ENCODE results near the gene DND1.
"Not testable (repeated sequence)": the region's sequence is repeated elsewhere in the genome, so short reads cannot be mapped to it uniquely, and the experiment has no call there.

DNA sequence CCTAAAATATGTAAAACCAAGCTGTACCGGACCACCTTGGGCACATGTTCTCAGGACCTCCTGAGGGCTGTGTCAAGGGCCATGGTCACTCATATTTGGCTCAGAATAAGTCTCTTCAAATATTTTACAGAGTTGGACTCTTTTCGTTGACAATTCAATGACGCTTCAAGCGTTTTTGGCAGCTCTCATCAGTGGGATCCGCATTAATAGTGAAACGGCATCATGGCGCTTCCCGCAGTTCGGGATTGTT lies 34.6 kb downstream of the DND1 start:
- TF ChIP-seq, protein P1, sequence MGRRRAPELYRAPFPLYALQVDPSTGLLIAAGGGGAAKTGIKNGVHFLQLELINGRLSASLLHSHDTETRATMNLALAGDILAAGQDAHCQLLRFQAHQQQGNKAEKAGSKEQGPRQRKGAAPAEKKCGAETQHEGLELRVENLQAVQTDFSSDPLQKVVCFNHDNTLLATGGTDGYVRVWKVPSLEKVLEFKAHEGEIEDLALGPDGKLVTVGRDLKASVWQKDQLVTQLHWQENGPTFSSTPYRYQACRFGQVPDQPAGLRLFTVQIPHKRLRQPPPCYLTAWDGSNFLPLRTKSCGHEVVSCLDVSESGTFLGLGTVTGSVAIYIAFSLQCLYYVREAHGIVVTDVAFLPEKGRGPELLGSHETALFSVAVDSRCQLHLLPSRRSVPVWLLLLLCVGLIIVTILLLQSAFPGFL (CRISPR knock-in tag; IDR thresholded peaks at IDR 0.05; ENCODE audit: borderline replicate concordance), result not testable (repeated sequence)
- TF ChIP-seq, protein P2, sequence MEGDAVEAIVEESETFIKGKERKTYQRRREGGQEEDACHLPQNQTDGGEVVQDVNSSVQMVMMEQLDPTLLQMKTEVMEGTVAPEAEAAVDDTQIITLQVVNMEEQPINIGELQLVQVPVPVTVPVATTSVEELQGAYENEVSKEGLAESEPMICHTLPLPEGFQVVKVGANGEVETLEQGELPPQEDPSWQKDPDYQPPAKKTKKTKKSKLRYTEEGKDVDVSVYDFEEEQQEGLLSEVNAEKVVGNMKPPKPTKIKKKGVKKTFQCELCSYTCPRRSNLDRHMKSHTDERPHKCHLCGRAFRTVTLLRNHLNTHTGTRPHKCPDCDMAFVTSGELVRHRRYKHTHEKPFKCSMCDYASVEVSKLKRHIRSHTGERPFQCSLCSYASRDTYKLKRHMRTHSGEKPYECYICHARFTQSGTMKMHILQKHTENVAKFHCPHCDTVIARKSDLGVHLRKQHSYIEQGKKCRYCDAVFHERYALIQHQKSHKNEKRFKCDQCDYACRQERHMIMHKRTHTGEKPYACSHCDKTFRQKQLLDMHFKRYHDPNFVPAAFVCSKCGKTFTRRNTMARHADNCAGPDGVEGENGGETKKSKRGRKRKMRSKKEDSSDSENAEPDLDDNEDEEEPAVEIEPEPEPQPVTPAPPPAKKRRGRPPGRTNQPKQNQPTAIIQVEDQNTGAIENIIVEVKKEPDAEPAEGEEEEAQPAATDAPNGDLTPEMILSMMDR (IDR thresholded peaks at IDR 0.05), result not testable (repeated sequence)
- TF ChIP-seq ESRRA (CRISPR knock-in tag; IDR thresholded peaks at IDR 0.05; ENCODE audit: borderline replicate concordance); TEAD4 (CRISPR knock-in tag; IDR thresholded peaks at IDR 0.05); NR2C2 (CRISPR knock-in tag; IDR thresholded peaks at IDR 0.05); ATF1 (CRISPR knock-in tag; IDR thresholded peaks at IDR 0.05); ZNF263 (CRISPR knock-in tag; IDR thresholded peaks at IDR 0.05; ENCODE audit: low read depth); TP53 (CRISPR knock-in tag; IDR thresholded peaks at IDR 0.05); KAT7 (CRISPR knock-in tag; IDR thresholded peaks at IDR 0.05; ENCODE audit: borderline replicate concordance); JUN (CRISPR knock-in tag; IDR thresholded peaks at IDR 0.05): not testable (repeated sequence)
- TF ChIP-seq, protein P3, sequence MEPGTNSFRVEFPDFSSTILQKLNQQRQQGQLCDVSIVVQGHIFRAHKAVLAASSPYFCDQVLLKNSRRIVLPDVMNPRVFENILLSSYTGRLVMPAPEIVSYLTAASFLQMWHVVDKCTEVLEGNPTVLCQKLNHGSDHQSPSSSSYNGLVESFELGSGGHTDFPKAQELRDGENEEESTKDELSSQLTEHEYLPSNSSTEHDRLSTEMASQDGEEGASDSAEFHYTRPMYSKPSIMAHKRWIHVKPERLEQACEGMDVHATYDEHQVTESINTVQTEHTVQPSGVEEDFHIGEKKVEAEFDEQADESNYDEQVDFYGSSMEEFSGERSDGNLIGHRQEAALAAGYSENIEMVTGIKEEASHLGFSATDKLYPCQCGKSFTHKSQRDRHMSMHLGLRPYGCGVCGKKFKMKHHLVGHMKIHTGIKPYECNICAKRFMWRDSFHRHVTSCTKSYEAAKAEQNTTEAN (CRISPR knock-in tag; IDR thresholded peaks at IDR 0.05), result not testable (repeated sequence)
- TF ChIP-seq, protein P4, sequence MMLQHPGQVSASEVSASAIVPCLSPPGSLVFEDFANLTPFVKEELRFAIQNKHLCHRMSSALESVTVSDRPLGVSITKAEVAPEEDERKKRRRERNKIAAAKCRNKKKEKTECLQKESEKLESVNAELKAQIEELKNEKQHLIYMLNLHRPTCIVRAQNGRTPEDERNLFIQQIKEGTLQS (CRISPR knock-in tag; conservative IDR thresholded peaks at IDR 0.05), result not testable (repeated sequence)
- TF ChIP-seq, protein P5, sequence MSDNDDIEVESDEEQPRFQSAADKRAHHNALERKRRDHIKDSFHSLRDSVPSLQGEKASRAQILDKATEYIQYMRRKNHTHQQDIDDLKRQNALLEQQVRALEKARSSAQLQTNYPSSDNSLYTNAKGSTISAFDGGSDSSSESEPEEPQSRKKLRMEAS (CRISPR knock-in tag; IDR thresholded peaks at IDR 0.05), result not testable (repeated sequence)
